HG03045 (cell line): ENCODE data around the gene WDR47.
"Not testable (repeated sequence)": the region's sequence is repeated elsewhere in the genome, so short reads cannot be mapped to it uniquely, and the experiment has no call there.

ENCODE experiments used
- ATAC-seq: cut with Tn5 transposase; IDR thresholded peaks from one replicate; pipeline ENCODE4 v1.9.1; 2021; ENCODE audit warnings: mild to moderate bottlenecking, moderate library complexity; ENCODE audit not compliant: unreplicated experiment

The WDR47 gene

DNA sequence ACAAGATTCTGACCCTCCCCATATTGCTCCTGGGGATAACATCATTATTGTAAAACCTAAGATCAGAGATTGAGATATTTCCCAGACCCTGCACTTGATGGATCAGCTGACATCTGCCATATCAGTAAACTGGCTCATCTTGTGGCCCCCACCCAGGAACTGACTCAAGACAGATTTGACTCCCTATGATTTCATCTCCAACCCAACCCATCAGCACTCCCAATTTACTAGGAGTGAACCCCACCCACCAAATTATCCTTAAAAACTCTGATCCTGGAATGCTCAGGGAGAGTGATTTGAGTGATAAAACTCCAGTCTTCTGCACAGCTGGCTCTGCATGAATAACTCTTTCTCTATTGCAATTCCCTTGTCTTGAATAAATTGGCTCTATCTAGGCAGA lies 72.6 kb downstream of the WDR47 start:
- no peak for ATAC-seq

DNA sequence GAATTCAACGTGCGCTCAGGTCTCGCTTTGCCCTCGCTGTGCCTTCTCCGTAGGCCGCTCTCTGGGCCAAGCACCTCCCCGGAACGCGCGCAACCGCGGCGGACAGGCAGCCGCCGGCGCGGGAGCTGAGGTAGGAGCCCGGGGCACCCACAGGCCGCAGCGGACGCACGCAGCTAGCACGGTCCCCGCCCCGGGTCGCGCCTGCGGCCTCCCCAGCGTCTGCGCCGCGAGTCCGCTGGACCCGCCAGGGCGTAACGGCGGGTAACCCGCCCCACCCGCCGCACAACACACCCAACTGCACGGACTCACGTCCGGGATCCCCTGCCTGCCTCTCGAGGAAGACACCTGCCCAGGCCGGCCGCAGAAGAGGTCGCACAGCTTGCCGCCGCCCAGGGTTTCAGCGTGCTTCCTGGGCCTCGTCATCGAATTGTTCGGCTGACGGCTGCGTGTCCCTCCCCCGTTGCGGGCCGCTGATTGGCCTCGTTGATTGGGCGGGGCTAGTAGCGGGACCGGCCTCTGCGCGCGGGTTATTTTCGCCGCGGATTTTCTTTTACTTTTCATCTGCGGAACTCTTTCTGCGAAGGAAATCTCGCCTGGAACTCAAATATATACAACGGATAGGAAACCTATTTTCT lies 78.7 kb downstream of the WDR47 start, which contains the start of gene CLCC1:
Gene CLCC1, minus strand, starts transcription at position 433 of the 635 bp plus-strand sequence. CDS start 13,047 bp downstream, outside the sequence.
- ATAC-seq, result peak; percentile 94

DNA sequence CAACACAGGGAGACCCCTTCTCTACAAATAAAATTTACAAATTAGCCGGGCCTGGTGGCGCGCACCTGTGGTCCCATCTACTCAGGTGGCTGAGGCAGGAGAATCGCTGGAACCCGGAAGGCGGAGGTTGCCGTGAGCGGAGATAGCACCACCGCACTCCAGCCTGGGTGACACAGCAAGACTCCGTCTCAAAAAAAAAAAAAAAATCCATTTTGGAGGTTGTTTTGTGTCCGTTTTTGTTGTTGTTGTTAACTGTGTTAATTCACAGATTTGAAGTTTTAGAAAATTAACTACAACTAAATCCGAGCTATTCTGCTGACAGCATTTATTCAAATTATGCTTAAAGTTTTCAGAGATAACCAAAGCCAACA lies 79.2 kb downstream of the WDR47 start:
- no peak for ATAC-seq

DNA sequence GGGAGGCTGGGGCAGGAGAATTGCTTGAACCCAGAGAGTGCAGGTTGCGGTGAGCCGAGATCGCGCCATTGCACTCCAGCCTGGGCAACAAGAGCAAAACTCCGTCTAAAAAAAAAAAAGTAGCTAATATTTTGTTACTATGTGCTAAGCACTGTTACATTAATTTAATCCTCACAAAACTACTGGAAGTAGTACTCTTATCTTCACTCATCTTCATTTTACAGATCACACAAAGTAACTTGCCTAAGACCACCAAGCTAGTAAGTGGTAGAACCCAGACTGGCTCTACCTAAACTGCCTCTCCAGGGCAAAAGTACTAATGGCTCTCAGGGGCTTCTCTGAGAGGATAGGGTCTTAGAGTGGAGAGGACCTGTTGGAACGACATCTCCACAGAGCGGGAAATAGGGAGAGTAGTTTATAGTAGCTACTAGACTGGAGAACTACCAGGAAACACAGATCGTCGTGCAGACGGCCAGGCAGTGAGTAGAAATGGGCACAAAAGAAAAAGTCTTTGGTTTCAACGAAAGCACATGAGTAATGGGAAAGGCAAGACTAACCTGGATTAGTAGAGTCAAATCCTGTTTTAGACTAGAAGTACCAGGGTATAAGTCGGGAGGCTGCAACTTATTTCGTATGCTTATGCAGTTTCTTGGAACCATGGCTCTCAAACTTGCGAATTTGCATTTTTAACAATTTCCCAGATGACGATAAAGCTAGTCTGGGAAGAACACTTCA lies 80.0 kb downstream of the WDR47 start:
- no peak for ATAC-seq

DNA sequence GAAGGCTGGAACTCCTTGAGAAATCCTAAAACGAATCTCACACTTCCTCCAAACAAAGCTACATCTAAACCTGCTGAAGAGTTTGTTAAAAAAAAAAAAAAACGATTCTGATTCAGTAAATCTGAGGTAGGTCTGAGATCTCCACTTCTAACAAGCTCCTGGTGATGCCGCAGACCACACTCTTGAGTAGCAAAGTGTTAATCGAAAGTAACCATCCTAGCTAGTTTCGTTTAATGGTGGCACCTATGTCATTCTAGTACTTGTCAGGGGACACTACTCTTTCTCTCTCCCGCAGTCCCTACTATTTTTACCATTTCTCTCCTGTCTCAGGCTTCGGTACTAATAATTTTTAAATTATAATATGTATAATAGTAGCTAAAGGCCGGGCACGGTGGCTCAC lies 80.7 kb downstream of the WDR47 start:
- ATAC-seq, result no peak

DNA sequence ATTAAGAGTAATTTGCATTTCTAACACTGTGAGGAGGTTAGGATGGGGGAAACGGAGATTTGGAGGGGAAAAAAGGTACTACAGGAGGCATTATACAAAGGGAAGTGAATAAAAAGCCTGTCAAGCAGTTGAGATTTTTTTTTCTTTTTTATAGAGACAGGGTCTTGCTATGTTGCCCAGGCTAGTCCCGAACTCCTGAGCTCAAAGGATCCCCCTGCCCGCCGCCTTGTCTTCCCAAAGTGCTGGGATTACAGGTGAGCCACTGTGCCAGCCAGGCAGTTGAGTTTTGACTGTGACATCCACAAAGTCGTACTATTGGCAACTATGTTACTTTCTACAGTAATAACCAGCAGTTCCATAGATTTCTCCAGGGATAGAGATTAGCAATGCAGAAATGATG lies 81.2 kb downstream of the WDR47 start:
- ATAC-seq, result no peak

DNA sequence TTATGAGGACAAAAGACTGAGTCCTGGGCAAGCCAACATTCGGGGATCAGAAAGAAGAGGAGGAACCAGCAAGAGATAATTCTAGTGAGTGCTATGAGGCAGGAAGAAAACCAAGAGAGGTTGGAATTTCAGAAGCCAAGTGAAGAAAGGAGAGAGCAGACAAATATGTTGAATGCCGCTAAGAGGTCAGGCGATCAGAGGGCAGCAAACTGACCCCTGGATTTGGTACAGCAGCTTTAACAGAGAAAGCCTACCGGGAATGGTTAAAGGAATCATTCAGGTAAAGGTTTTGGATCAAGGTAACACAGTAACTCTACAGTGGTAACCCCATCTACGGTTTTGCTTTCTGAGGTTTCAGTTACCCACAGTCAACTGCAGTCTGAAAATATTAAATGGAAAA lies 84.0 kb downstream of the WDR47 start:
- ATAC-seq, result no peak

DNA sequence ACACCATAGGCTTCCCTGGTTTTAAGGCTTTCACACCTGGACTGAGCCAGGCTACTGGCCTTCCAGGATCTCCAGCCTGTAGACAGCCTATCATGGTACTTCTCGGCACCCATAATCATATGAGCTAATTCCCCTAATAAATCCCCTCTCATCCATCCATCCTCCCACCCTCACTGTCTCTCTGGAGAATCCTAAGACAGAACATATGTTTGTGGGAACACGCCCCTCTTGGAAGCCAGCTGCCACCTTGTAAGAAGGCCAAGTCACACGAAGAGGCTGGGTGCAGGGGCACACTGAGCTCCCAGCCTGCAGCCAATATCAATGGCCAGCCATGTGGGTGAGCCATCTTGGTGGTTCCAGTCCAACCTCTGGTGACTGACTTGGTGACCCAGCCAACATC lies 86.0 kb downstream of the WDR47 start:
- no peak for ATAC-seq

DNA sequence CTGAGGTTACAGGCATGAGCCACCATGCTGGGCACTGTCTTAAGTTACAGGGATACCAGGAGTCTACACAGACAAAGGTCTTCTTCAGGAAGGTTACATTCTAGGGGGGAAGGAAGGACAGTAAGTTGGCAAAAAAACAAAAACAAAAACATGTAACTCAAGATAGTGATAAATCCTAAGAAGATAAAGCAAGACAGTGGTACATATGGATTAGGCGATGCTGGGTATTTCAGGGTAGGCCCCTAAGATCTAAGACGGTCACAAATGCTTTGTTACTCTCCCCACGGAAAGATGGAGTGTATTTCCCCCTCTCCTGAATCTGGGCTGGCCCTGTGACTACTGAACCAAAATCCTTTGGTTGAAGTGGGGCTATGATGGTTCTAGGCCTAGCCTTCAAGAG lies 86.8 kb downstream of the WDR47 start:
- no peak for ATAC-seq

DNA sequence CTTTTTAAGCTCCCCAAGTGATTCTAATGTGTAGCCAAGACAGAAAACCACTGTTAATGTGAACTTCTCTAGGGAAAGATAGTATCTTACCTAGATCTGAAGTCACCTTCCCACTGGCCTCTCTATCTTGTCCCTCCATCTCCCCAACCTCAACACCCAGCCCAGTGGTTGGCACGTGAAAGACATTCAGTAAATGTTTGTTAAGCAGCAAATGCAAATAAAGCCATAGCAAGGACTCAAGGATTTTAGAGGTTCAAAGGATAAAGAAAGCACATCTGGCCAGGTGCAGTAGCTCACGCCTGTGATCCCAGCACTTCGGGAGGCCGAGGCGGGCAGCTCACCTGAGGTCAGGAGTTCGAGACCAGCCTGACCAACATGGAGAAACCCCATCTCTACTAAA lies 88.5 kb downstream of the WDR47 start:
- ATAC-seq, result no peak

DNA sequence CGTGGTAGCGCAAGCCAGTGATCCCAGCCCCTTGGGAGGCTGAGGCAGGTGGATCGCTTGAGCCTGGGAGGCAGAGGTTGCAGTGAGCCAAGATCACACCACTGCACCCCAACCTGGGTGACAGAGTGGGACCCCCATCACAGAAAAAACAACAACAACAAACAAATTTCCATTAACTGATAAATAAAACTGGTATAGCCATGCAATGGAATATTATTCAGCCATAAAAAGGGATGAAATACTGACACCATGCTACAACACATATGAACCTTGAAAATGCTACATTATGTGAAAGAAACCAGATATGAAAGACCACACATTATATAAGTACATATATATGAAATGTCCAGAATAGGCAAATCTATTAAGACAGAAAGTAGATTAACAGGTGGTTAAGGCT lies 90.7 kb downstream of the WDR47 start:
- ATAC-seq, result no peak

DNA sequence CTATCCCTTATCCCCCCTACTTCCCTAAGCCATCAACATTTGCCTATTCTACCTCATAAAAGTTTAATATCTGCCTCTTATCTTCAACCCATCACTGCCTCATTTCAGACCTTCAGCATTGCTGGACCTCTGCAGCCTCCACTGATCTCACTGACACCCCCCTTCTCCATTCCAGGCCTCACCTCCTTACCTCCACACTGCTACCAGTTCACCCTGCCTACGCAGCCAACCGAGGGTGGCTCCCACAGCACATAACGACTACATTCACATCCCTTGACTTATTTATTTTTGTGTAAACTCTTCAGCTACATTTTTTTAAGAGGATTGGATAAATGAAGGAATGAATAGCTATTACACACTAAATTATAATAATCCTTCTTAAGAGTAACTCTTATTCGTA lies 92.9 kb downstream of the WDR47 start:
- no peak for ATAC-seq

DNA sequence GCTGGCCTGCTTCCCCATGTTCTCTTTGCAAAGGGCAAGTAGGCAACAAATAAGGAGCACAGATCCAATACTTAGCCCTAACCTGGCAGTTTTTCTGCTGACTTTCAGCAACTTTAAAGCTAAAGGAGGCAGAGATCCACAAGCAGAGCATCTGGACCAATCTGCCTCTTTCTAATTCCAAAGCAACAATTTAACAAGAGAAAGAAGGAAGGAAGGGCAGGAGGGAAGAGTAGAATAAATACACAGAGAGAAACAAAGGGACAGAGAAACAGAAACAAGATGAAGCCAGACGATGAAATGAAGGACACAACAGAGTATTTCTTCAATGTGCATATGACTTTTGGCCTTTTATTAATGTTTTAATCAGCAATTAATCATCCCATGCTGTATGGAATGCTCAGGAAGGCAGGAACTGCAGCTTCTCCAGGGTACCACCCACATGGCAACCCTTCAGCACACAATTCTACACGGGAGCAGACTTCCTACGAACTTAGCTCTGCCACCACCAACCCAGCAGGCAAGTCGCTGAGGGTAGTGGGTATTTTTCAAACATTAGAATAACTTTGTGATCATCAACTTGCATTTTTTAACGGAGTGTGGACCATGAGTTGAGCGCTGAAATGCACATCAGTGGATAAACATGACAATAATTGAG lies 93.9 kb downstream of the WDR47 start:
- ATAC-seq, result no peak

DNA sequence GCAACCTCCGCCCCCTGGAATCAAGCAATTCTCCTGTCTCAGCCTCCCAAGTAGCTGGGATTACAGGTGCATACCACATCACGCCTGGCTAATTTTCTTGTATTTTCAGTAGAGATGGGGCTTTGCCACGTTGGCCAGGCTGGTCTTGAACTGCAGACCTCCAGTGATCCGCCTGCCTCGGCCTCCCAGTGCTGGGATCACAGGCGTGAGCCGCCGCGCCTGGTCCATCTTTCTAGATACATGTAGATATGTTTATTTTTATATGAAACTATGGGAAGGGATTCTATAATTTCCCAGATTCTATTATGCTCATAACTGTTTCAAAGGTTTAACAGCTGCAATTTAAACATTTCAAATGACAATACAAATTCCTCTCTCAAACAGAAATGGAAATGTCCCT lies 105.7 kb downstream of the WDR47 start:
- ATAC-seq, result no peak

DNA sequence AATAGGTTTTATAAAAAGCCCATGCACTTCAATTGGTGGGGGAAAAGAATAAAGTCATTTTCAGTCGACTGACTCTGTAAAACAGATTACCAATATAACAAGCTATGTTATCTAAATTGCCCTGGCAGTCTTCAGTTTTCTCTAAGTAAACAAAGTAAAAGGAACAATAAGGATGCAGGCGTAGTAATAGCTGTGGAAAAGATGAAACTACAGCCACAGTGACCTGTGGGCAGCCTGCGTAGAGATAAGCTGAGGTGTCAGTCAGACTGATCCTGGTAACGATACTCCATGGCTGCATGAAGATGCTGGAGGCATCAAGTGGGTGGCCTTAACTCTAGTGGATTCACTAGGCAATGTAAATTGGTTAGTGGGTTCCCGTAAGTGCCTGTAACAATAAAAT lies 108.0 kb downstream of the WDR47 start:
- no peak for ATAC-seq

DNA sequence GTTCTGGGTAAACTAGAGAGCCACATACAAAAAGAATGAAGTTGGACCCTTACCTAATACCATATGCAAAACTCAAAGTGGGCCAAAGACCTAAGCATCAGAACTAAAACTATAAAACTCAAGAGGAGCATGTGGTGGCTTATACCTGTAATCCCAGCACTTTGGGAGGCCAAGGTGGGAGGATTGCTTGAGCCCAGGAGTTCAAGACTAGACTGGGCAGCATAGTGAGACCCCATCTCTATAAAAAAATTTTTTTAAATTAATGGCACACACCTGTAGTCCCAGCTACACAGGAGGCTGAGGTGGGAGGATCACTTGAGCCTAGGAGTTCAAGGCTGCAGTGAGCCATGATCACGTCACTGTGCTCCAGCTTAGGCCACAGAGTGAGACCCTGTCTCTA lies 114.3 kb downstream of the WDR47 start:
- ATAC-seq, result not testable (repeated sequence)

DNA sequence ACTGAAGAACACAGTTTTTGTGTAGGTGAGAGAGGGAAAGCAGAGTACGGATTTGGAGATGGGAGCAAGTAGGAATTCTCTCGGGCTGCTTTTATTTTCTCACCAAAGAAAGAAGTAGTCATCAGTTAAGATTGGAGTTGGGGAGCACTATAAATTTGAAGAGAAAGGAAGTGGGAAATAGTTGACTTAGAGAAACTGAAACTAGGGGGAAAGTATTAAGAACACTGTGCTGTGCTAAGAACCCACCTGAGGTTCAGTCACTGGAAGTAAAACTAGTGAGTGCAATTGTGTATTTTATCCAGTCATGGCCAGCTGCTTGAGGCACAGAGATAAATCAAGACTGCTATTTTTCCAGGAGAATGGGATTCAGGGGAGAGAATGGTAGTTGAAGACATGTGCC lies 116.0 kb downstream of the WDR47 start:
- no peak for ATAC-seq
